GM10266 (cell line): ENCODE measurements around the gene CCDC89.

Experiments used
- DNase-seq: peaks from one replicate; pipeline ENCODE4 v3.0.0; 2012; ENCODE audit errors: extremely low spot score
- TF ChIP-seq, protein P1 (sequence below): IDR thresholded peaks from 2 replicates; pipeline ENCODE4 v1.5.1; 2012; ENCODE audit warnings: mild to moderate bottlenecking, low read depth; ENCODE audit not compliant: control insufficient read depth, insufficient read depth; ENCODE audit errors: missing control alignments

Gene CCDC89

DNA sequence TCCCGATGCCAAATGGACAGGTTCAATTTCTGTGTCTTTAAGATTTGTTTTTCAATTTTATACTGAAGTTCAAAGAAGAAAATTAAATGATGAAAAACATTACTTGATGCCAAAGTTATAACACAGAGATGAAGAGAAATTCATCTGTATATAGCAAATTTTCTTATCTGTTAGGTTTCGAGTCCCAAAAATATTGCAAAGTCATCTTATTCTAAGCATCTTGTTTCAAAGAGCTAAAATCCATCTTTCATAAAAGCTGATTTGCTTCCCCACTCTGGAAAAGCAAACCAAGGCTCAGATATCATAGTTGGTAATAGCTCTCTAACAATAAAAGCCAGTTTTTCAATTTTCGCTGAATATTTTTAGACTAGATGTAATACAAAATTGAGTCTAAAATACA, 19.0 kb upstream of the CCDC89 start:
- DNase-seq: no peak
- TF ChIP-seq, protein P1, sequence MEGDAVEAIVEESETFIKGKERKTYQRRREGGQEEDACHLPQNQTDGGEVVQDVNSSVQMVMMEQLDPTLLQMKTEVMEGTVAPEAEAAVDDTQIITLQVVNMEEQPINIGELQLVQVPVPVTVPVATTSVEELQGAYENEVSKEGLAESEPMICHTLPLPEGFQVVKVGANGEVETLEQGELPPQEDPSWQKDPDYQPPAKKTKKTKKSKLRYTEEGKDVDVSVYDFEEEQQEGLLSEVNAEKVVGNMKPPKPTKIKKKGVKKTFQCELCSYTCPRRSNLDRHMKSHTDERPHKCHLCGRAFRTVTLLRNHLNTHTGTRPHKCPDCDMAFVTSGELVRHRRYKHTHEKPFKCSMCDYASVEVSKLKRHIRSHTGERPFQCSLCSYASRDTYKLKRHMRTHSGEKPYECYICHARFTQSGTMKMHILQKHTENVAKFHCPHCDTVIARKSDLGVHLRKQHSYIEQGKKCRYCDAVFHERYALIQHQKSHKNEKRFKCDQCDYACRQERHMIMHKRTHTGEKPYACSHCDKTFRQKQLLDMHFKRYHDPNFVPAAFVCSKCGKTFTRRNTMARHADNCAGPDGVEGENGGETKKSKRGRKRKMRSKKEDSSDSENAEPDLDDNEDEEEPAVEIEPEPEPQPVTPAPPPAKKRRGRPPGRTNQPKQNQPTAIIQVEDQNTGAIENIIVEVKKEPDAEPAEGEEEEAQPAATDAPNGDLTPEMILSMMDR: no peak

DNA sequence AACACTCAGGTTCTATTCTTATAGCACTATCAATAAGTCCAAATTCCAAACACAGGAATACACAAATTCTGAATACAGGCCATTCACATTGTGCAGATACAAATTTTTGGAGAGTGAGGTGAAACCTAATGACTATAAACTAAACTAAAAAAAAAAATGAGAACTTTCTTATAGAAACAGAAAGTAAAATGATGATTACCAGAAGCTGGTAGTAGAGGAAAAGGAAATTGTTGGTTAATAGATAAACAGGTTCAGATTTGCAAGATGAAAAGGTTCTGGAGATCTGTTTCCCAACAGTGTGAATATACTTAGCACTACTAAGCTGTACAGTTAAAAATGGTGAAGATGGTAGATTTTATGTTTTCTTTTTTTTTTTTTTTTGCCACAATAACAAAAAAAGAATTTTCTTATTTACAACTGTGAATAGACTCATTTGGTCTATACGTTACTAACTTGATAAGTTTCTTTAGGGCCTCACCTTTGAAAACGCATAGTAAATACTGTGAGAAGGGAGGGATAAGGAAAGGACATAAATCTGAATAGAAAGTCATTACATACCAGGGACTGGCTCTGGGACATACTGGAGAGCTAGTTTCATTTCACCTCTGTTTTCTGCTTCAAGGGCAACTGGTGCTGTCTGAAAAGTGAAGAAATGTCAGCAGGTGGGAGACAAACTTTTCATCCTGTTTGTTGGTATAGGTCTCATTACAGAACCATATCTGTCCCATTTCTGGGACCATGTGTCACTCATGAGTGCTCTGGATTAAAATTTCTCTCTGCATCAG, 14.2 kb upstream of the CCDC89 start:
- TF ChIP-seq, protein P1: no peak
- DNase-seq: no peak

DNA sequence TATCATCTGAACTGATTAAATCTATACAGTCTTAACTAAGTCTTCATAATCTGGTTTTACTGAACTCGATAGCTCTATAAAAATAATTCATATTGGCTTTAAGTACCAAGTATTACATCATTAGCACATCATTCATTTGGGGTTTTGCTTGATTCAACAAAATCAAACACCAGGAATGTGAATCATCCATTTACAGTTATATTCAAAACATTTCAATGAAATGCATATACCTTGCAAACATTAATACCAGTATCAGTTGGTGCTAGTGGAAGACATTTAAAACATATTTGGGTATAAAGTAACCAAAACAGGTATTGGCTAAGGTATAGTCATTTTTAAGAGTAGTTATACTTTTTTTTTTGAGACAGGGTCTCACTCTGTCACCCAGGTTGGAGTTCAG, 12.2 kb upstream of the CCDC89 start:
- no peak for DNase-seq
- TF ChIP-seq, protein P1: no peak

DNA sequence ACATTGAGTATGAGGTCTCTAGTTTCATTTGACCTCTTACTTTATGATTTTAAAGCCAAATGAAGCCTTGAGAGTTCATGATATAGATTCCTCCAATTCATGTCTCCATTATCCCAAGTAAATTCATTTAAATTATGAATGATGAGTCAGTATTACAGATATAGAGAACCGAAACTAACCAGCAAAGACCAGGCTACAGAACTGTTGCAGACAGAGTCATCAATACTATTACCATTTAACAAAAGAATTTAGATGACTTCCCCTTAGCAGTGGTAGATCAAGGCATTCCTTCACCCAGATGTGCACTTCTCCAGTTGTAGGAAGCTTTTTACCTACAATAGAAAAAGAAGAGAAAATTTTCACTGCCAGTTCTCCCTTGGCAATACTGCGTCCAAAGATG, 11.8 kb upstream of the CCDC89 start:
- no peak for DNase-seq
- TF ChIP-seq, protein P1: no peak

DNA sequence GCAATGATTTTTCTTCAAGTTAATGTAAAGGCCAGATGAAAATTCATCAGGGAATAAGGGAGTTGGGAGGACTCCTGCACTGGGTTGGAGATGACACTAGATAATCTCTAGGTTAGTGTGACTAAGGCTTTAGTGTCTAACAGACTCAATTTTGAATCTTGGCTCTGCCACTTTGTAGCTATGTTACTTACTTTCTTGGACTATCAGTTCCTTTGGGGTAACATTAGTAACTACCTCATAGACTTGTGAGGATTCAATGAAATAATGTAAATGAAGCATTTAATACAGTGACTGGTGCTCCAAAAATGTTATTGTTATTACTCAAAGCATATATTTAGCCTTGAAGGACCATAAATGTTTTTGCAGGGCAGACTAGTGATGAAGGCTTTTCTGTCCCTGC, 9.6 kb upstream of the CCDC89 start:
- TF ChIP-seq, protein P1: no peak
- DNase-seq: no peak

DNA sequence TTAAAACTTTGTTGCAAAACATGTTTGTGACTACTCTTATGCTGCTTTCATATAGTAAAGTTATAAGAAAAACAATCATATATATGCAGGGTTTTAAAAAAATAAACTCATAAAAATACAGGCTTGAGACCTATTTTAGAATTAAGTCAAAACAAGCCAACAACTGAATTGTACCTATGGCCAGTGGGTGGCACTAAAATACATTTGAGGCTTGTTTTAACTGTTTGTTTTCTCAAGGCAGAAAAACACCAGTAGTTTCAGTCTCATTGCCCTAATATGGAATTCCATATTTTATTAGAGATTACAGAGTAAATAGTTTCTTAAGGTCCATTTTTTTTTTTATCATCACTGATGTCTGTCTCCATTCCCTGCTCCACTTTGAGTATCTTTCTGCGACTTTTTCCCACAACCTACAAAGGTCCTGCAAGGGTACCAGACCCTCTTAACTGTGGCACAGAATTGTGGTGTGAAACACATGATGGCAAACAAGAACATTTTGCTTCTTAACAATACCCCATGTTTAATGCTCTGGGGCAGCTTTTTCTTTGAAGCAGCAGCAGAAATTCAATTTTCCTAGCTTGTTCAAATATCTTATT, 8.5 kb upstream of the CCDC89 start:
- TF ChIP-seq, protein P1: peak; percentile 53
- DNase-seq: no peak
